Measurements from ENCODE around the gene PIGH. TPM values are rescaled to one million over a fixed set of nuclear protein-coding genes. Genes with fewer than 3 reads are reported as not detected.

Gene PIGH
- total RNA-seq, 1 experiment from 2014 or later = 6.8 TPM

- TF ChIP-seq, protein P1, sequence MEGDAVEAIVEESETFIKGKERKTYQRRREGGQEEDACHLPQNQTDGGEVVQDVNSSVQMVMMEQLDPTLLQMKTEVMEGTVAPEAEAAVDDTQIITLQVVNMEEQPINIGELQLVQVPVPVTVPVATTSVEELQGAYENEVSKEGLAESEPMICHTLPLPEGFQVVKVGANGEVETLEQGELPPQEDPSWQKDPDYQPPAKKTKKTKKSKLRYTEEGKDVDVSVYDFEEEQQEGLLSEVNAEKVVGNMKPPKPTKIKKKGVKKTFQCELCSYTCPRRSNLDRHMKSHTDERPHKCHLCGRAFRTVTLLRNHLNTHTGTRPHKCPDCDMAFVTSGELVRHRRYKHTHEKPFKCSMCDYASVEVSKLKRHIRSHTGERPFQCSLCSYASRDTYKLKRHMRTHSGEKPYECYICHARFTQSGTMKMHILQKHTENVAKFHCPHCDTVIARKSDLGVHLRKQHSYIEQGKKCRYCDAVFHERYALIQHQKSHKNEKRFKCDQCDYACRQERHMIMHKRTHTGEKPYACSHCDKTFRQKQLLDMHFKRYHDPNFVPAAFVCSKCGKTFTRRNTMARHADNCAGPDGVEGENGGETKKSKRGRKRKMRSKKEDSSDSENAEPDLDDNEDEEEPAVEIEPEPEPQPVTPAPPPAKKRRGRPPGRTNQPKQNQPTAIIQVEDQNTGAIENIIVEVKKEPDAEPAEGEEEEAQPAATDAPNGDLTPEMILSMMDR (IDR thresholded peaks at IDR 0.05) = 0 out of 2 replicates have a peak, but pooled peaks have one; percentile 22
- TF ChIP-seq, protein P2, sequence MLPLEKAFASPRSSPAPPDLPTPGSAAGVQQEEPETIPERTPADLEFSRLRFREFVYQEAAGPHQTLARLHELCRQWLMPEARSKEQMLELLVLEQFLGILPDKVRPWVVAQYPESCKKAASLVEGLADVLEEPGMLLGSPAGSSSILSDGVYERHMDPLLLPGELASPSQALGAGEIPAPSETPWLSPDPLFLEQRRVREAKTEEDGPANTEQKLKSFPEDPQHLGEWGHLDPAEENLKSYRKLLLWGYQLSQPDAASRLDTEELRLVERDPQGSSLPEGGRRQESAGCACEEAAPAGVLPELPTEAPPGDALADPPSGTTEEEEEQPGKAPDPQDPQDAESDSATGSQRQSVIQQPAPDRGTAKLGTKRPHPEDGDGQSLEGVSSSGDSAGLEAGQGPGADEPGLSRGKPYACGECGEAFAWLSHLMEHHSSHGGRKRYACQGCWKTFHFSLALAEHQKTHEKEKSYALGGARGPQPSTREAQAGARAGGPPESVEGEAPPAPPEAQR (CRISPR knock-in tag; IDR thresholded peaks at IDR 0.05) = no peak
Measured at GRCh38 chr14:67599698-67600561, at the start of gene PIGH (continued).

- no peaks in the 10 kb centered on the region for H3K9me3 Mint-ChIP-seq
- no peak for TF ChIP-seq ZNF263 (CRISPR knock-in tag; IDR thresholded peaks at IDR 0.05; ENCODE audit: low read depth)
- no peak for TF ChIP-seq JAZF1 (CRISPR knock-in tag; IDR thresholded peaks at IDR 0.05)
- TF ChIP-seq, protein P3, sequence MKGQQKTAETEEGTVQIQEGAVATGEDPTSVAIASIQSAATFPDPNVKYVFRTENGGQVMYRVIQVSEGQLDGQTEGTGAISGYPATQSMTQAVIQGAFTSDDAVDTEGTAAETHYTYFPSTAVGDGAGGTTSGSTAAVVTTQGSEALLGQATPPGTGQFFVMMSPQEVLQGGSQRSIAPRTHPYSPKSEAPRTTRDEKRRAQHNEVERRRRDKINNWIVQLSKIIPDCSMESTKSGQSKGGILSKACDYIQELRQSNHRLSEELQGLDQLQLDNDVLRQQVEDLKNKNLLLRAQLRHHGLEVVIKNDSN (CRISPR knock-in tag; IDR thresholded peaks at IDR 0.05) = no peak
- no peak for TF ChIP-seq ZNF416 (CRISPR knock-in tag; IDR thresholded peaks at IDR 0.05)
- TF ChIP-seq SMAD3 (CRISPR knock-in tag; IDR thresholded peaks at IDR 0.05; ENCODE audit: borderline replicate concordance) = no peak
- TF ChIP-seq E2F4 (CRISPR knock-in tag; IDR thresholded peaks at IDR 0.05; ENCODE audit: borderline replicate concordance, low read depth) = no peak
- no peak for TF ChIP-seq HMGA2 (CRISPR knock-in tag; IDR thresholded peaks at IDR 0.05)
- TF ChIP-seq MXD4 (CRISPR knock-in tag; IDR thresholded peaks at IDR 0.05; ENCODE audit: borderline replicate concordance) = no peak
- ChIA-PET CTCF (no interaction called here), POLR2A (no interaction called here)
- no peaks in the 10 kb centered on the region for H3K27me3 Mint-ChIP-seq (ENCODE audit: low read depth)
- no peak overlapping the region for H3K4me3 Mint-ChIP-seq
- H3K4me1 Mint-ChIP-seq = no peaks in the 10 kb centered on the region
- ATAC-seq (no peak), DNase-seq (ENCODE audit: low spot score) (no peak)
- peaks cover 37% of the 10 kb centered on the region for H3K36me3 Mint-ChIP-seq
- no peak overlapping the region for H3K27ac Mint-ChIP-seq
Measured at GRCh38 chr14:67646131-67646530, 46.1 kb upstream of the PIGH start.

DNA sequence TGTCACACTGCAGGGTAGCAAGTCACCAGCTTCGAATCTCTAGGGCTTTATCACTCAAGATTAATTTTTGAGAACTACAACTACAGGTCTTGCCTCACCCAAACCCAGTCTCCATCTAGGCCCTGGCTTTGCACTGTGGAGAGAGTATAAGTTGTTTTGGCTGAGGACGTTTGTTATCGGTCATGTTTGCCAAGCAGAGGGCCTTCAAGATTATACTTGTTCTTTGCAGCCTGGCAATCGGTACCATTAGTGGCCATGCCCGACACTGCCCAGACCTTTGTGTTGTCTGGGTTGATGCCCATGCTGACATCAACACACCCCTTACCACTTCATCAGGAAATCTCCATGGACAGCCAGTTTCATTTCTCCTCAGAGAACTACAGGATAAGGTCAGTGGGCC, 45.3 kb upstream of the PIGH start:
- no peaks in the 10 kb centered on the region for H3K9me3 Mint-ChIP-seq
- CTCF ChIA-PET = interaction anchor here (0.9 kb wide), 1 partner anchor 59 kb away, joined by 3 read pairs; no protein-coding TSS in a partner anchor

More for the DNA sequence above, 45.3 kb upstream of the PIGH start:
- no peak for DNase-seq (ENCODE audit: low spot score)
- Mint-ChIP-seq H3K4me1 (no peaks in the 10 kb centered on the region), H3K27ac (no peak overlapping the region), H3K4me3 (no peak overlapping the region), H3K27me3 (ENCODE audit: low read depth) (no peaks in the 10 kb centered on the region), H3K36me3 (peaks cover 30% of the 10 kb centered on the region)
- TF ChIP-seq FOXK1 (CRISPR knock-in tag; IDR thresholded peaks at IDR 0.05) (no peak), CREM (CRISPR knock-in tag; IDR thresholded peaks at IDR 0.05) (no peak)
- TF ChIP-seq, protein P1 (IDR thresholded peaks at IDR 0.05) = no peak
- POLR2A ChIA-PET = no interaction called here
- no peak for ATAC-seq

Data from WTC11 (cell line).